Measurements from ENCODE around the gene TSTD2.

Gene TSTD2

GRCh38 chr9:97570899-97571298, 62.3 kb downstream of the TSTD2 start:
- no peak overlapping the region for H3K4me2 ChIP-seq (ENCODE audit: low read length, poor library complexity, severe bottlenecking)
- no peak for DNase-seq
- 97% methylated on average over 6 of the region's 6 CpGs for WGBS
- no peak overlapping the region for H2BK5ac ChIP-seq (ENCODE audit: low read depth, low read length, poor library complexity, severe bottlenecking)
- H3K18ac ChIP-seq (ENCODE audit: low read depth in 1 of 2, low read length in 2 of 2), result no peak overlapping the region
- no peaks in the 10 kb centered on the region for H3K4me1 ChIP-seq (ENCODE audit: control insufficient read depth, insufficient read depth, low read depth, low read length)
- peaks cover 19 to 20% of the 10 kb centered on the region in 2 experiments for H3K27me3 ChIP-seq (ENCODE audit: control insufficient read depth in 1 of 2, insufficient read depth in 1 of 2, low read length in 2 of 2)
- H3K9me3 ChIP-seq (ENCODE audit: control insufficient read depth, low read length), result no peaks in the 10 kb centered on the region
- H2AFZ ChIP-seq (ENCODE audit: low read depth, low read length), result no peak overlapping the region
- H2AK5ac ChIP-seq (ENCODE audit: low read length, severe bottlenecking), result no peak overlapping the region
- no peak overlapping the region for H2BK120ac ChIP-seq (ENCODE audit: low read depth, low read length)
- no peak overlapping the region for H3K9ac ChIP-seq (ENCODE audit: low read length)
- no peak overlapping the region for H3K4me3 ChIP-seq (ENCODE audit: insufficient read depth in 1 of 2, low read depth in 1 of 2, low read length in 2 of 2)
- H4K91ac ChIP-seq (ENCODE audit: low read length), result no peak overlapping the region
- no peak overlapping the region for H2BK15ac ChIP-seq (ENCODE audit: low read depth, poor library complexity, severe bottlenecking)
- peak overlapping the region in 1 of 2 experiments; percentile 23 for H3K14ac ChIP-seq (ENCODE audit: low read length in 2 of 2)
- no peaks in the 10 kb centered on the region for H3K79me1 ChIP-seq (replicated peaks; ENCODE audit: low read length, poor library complexity, severe bottlenecking)
- no peak overlapping the region for H3K23ac ChIP-seq (ENCODE audit: low read length in 2 of 2)
- no peak overlapping the region for H2BK12ac ChIP-seq (ENCODE audit: low read length in 2 of 2)
- no peak overlapping the region for H4K8ac ChIP-seq (ENCODE audit: low read length)
- no peak overlapping the region for H3K4ac ChIP-seq (ENCODE audit: low read depth in 1 of 2, low read length in 2 of 2)
- H3K27ac ChIP-seq (ENCODE audit: low read length, poor library complexity, severe bottlenecking), result no peak overlapping the region
- H3K36me3 ChIP-seq (ENCODE audit: control insufficient read depth in 1 of 2, insufficient read depth in 2 of 2, low read depth in 1 of 2, low read length in 2 of 2), result no peaks in the 10 kb centered on the region

GRCh38 chr9:97568461-97569275, 64.5 kb downstream of the TSTD2 start:
- Histone ChIP-seq H3K4ac (ENCODE audit: low read depth in 1 of 2, low read length in 2 of 2) (no peak overlapping the region), H4K91ac (ENCODE audit: low read length) (no peak overlapping the region), H3K9me3 (ENCODE audit: control insufficient read depth, low read length) (no peaks in the 10 kb centered on the region), H3K4me1 (ENCODE audit: control insufficient read depth, insufficient read depth, low read depth, low read length) (no peaks in the 10 kb centered on the region), H3K4me3 (ENCODE audit: insufficient read depth in 1 of 2, low read depth in 1 of 2, low read length in 2 of 2) (no peak overlapping the region), H3K23ac (ENCODE audit: low read length in 2 of 2) (no peak overlapping the region), H2AFZ (ENCODE audit: low read depth, low read length) (no peak overlapping the region), H3K18ac (ENCODE audit: low read depth in 1 of 2, low read length in 2 of 2) (no peak overlapping the region), H3K9ac (ENCODE audit: low read length) (no peak overlapping the region), H3K79me1 (replicated peaks; ENCODE audit: low read length, poor library complexity, severe bottlenecking) (no peaks in the 10 kb centered on the region), H2AK5ac (ENCODE audit: low read length, severe bottlenecking) (no peak overlapping the region), H3K4me2 (ENCODE audit: low read length, poor library complexity, severe bottlenecking) (no peak overlapping the region), H2BK120ac (ENCODE audit: low read depth, low read length) (no peak overlapping the region), H3K27me3 (ENCODE audit: control insufficient read depth in 1 of 2, insufficient read depth in 1 of 2, low read length in 2 of 2) (peaks cover 23 to 27% of the 10 kb centered on the region in 2 experiments), H3K14ac (ENCODE audit: low read length in 2 of 2) (no peak overlapping the region), H2BK15ac (ENCODE audit: low read depth, poor library complexity, severe bottlenecking) (no peak overlapping the region), H4K8ac (ENCODE audit: low read length) (no peak overlapping the region), H2BK5ac (ENCODE audit: low read depth, low read length, poor library complexity, severe bottlenecking) (no peak overlapping the region), H3K36me3 (ENCODE audit: control insufficient read depth in 1 of 2, insufficient read depth in 2 of 2, low read depth in 1 of 2, low read length in 2 of 2) (no peaks in the 10 kb centered on the region), H2BK12ac (ENCODE audit: low read length in 2 of 2) (no peak overlapping the region), H3K27ac (ENCODE audit: low read length, poor library complexity, severe bottlenecking) (no peak overlapping the region)
- DNase-seq, result no peak
- WGBS, result 89% methylated on average over 10 of the region's 11 CpGs

GRCh38 chr9:97567894-97568202, 65.3 kb downstream of the TSTD2 start:
- 52% methylated on average over 4 of the region's 4 CpGs for WGBS
- no peaks in the 10 kb centered on the region for H3K9me3 ChIP-seq (ENCODE audit: control insufficient read depth, low read length)
- H2BK12ac ChIP-seq (ENCODE audit: low read length in 2 of 2), result no peak overlapping the region

DNA sequence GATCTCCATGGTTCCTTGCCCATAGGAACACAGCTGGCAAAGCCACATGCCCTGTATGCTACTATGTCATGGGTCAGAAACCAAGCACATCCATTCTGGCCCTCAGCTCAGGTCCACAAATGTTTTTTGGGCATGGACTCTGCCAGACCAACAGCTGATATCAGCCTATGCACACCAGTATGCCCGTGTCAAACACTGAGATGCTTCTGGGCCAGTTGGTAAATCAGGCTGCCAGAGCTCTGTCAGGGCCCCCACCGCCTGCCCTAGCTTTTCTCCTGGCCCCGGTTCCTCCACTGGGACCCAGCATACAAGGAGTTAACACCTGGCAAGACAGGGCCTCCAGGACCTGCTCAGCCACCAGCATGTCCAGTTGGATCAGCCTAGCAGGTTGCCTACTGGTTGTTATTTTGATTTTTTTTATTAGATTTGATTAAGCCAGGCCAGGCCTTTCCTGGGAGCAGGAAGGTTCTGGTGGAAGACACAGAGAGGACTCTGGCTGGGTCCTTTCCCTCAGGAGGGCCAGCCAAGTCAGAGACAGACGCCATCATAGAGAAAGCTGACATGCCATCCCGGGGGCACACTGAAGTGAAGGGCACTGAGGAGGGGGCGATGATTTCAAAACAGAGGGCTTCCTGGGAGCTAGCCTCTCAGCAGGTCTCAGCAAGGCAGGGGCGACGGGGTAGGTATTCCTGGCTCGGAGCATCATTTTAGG, 65.8 kb downstream of the TSTD2 start:
- Histone ChIP-seq H3K14ac (ENCODE audit: low read length in 2 of 2) (no peak overlapping the region), H3K23ac (ENCODE audit: low read length in 2 of 2) (no peak overlapping the region), H3K4me3 (ENCODE audit: insufficient read depth in 1 of 2, low read depth in 1 of 2, low read length in 2 of 2) (no peak overlapping the region), H2BK15ac (ENCODE audit: low read depth, poor library complexity, severe bottlenecking) (no peak overlapping the region), H2BK120ac (ENCODE audit: low read depth, low read length) (no peak overlapping the region), H2AFZ (ENCODE audit: low read depth, low read length) (no peak overlapping the region), H3K18ac (ENCODE audit: low read depth in 1 of 2, low read length in 2 of 2) (no peak overlapping the region), H3K4me1 (ENCODE audit: control insufficient read depth, insufficient read depth, low read depth, low read length) (no peaks in the 10 kb centered on the region), H3K79me1 (replicated peaks; ENCODE audit: low read length, poor library complexity, severe bottlenecking) (no peaks in the 10 kb centered on the region), H3K27ac (ENCODE audit: low read length, poor library complexity, severe bottlenecking) (no peak overlapping the region), H2BK12ac (ENCODE audit: low read length in 2 of 2) (no peak overlapping the region), H3K4ac (ENCODE audit: low read depth in 1 of 2, low read length in 2 of 2) (no peak overlapping the region), H3K4me2 (ENCODE audit: low read length, poor library complexity, severe bottlenecking) (no peak overlapping the region), H3K27me3 (ENCODE audit: control insufficient read depth in 1 of 2, insufficient read depth in 1 of 2, low read length in 2 of 2) (peaks cover 23 to 30% of the 10 kb centered on the region in 2 experiments), H3K9me3 (ENCODE audit: control insufficient read depth, low read length) (no peaks in the 10 kb centered on the region), H3K9ac (ENCODE audit: low read length) (no peak overlapping the region), H2AK5ac (ENCODE audit: low read length, severe bottlenecking) (no peak overlapping the region), H4K91ac (ENCODE audit: low read length) (no peak overlapping the region), H3K36me3 (ENCODE audit: control insufficient read depth in 1 of 2, insufficient read depth in 2 of 2, low read depth in 1 of 2, low read length in 2 of 2) (no peaks in the 10 kb centered on the region), H2BK5ac (ENCODE audit: low read depth, low read length, poor library complexity, severe bottlenecking) (no peak overlapping the region), H4K8ac (ENCODE audit: low read length) (no peak overlapping the region)
- 85% methylated on average over 9 of the region's 9 CpGs for WGBS
- no peak for DNase-seq

More at GRCh38 chr9:97567894-97568202, 65.3 kb downstream of the TSTD2 start:
- Histone ChIP-seq H2BK120ac (ENCODE audit: low read depth, low read length) (no peak overlapping the region), H4K8ac (ENCODE audit: low read length) (no peak overlapping the region), H3K4me3 (ENCODE audit: insufficient read depth in 1 of 2, low read depth in 1 of 2, low read length in 2 of 2) (no peak overlapping the region), H3K4me2 (ENCODE audit: low read length, poor library complexity, severe bottlenecking) (no peak overlapping the region), H3K9ac (ENCODE audit: low read length) (no peak overlapping the region), H3K79me1 (replicated peaks; ENCODE audit: low read length, poor library complexity, severe bottlenecking) (no peaks in the 10 kb centered on the region), H3K27ac (ENCODE audit: low read length, poor library complexity, severe bottlenecking) (no peak overlapping the region), H2AK5ac (ENCODE audit: low read length, severe bottlenecking) (no peak overlapping the region), H3K4ac (ENCODE audit: low read depth in 1 of 2, low read length in 2 of 2) (no peak overlapping the region), H3K36me3 (ENCODE audit: control insufficient read depth in 1 of 2, insufficient read depth in 2 of 2, low read depth in 1 of 2, low read length in 2 of 2) (no peaks in the 10 kb centered on the region), H2BK15ac (ENCODE audit: low read depth, poor library complexity, severe bottlenecking) (no peak overlapping the region), H3K18ac (ENCODE audit: low read depth in 1 of 2, low read length in 2 of 2) (no peak overlapping the region), H2BK5ac (ENCODE audit: low read depth, low read length, poor library complexity, severe bottlenecking) (no peak overlapping the region), H3K14ac (ENCODE audit: low read length in 2 of 2) (no peak overlapping the region), H3K4me1 (ENCODE audit: control insufficient read depth, insufficient read depth, low read depth, low read length) (no peaks in the 10 kb centered on the region), H2AFZ (ENCODE audit: low read depth, low read length) (no peak overlapping the region), H3K23ac (ENCODE audit: low read length in 2 of 2) (no peak overlapping the region), H3K27me3 (ENCODE audit: control insufficient read depth in 1 of 2, insufficient read depth in 1 of 2, low read length in 2 of 2) (peaks cover 23 to 31% of the 10 kb centered on the region in 2 experiments), H4K91ac (ENCODE audit: low read length) (no peak overlapping the region)
- DNase-seq, result no peak
